Esophagus muscularis mucosa (tissue), 4 donors: ENCODE results near the gene EFNA1. TPM values are rescaled to one million over a fixed set of nuclear protein-coding genes. Genes with fewer than 3 reads are reported as not detected.

Source experiments
- DNase-seq: peaks from one replicate; pipeline ENCODE4 v3.0.0-alpha.2; 2017; ENCODE audit errors: extremely low spot score
- H3K27ac ChIP-seq, 4 donors: fragments of 200-600 bp; sonication (generic); replicated peaks in 1 of 4; 1 replicate in 3 of 4; 2 replicates in 1 of 4; pipeline ENCODE4 v1.5.1; 2016 to 2019; ENCODE audit warnings: mild to moderate bottlenecking in 1 of 4
- H3K27me3 ChIP-seq, 4 donors: fragments of 200-600 bp; sonication (generic); one replicate each; pipeline versions ENCODE4 v1.5.1 to v1.6.0; 2016 to 2019
- H3K36me3 ChIP-seq, 4 donors: fragments of 200-600 bp; sonication (generic); one replicate each; pipeline ENCODE4 v1.5.1; 2016 to 2019
- H3K4me1 ChIP-seq, 4 donors: fragments of 200-600 bp; sonication (generic); one replicate each; pipeline ENCODE4 v1.5.1; 2016 to 2019
- H3K4me3 ChIP-seq, 4 donors: fragments of 200-600 bp; sonication (generic); 1 replicate in 2 of 4; 2 replicates in 2 of 4; pipeline ENCODE4 v1.5.1; 2016 to 2019; ENCODE audit warnings: mild to moderate bottlenecking in 4 of 4, moderate library complexity in 1 of 4
- H3K9me3 ChIP-seq, 4 donors: fragments of 200-600 bp; sonication (generic); 1 replicate in 3 of 4; 2 replicates in 1 of 4; pipeline ENCODE4 v1.5.1; 2016 to 2019
- CTCF ChIP-seq, 3 experiments: fragments of 200-600 bp in 2 of 3; fragments of 450-650 bp in 1 of 3; sonication (generic) in 2 of 3; IDR thresholded peaks; one replicate each; pipeline ENCODE4 v1.5.1; 2017 to 2019; ENCODE audit warnings: antibody characterized with exemption in 3 of 3, mild to moderate bottlenecking in 2 of 3, moderate library complexity in 1 of 3
- EP300 ChIP-seq: sonication (generic); formaldehyde crosslinking; IDR thresholded peaks from one replicate; pipeline ENCODE4 v1.6.1; 2017; ENCODE audit warnings: antibody characterized with exemption
- POLR2A ChIP-seq: fragments of 450-650 bp; IDR thresholded peaks from one replicate; pipeline ENCODE4 v1.6.1; 2017; ENCODE audit warnings: antibody characterized with exemption, moderate library complexity, mild to moderate bottlenecking, low read depth
- POLR2AphosphoS5 ChIP-seq, 2 donors: sonication (generic); formaldehyde crosslinking; IDR thresholded peaks; one replicate each; pipeline ENCODE4 v1.6.1; 2017; ENCODE audit warnings: antibody characterized with exemption in 2 of 2
- WGBS: methylation state at CpG from one replicate; pipeline ENCODE4 v1.1.5; 2018; 5-methylcytosine and 5-hydroxymethylcytosine counted together
- intact Hi-C: fragments of 100-400 bp; cut with DNase I; formaldehyde crosslinking; loops from one replicate; pipeline ENCODE4 v1.15.1; 2023
- total RNA-seq, 4 donors: library from RNA; depleted of rRNA; stranded (reverse); fragments of >200 nt; gene quantifications; one replicate each; pipeline versions ENCODE4 v1.1.0 to v1.2.1, GENCODE V29; 2016

Gene EFNA1
- total RNA-seq, 4 donors from 2014 or later: 11.2 to 37.3 (median 27.5) TPM

GRCh38 chr1:155083865-155084721, 43.6 kb upstream of the EFNA1 start:
- TF ChIP-seq POLR2A: no peak
- TF ChIP-seq CTCF (IDR thresholded peaks at IDR 0.05): no peak
- no peak for TF ChIP-seq POLR2AphosphoS5 (IDR thresholded peaks at IDR 0.05)
- no peak for TF ChIP-seq EP300
- H3K9me3 ChIP-seq: no peaks in the 10 kb centered on the region
- 40% methylated on average over 11 of the region's 21 CpGs for WGBS
- H3K27ac ChIP-seq: peak overlapping the region in 1 of 4 donors; percentile 91
- DNase-seq: no peak
- peak overlapping the region; percentile 65 to 76 (median 70) for H3K4me3 ChIP-seq
- intact Hi-C loops: loop anchor here (2.0 kb wide), 1 partner anchor 39 kb away; no protein-coding TSS in a partner anchor
- H3K4me1 ChIP-seq: peaks cover 56 to 81% (median 67%) of the 10 kb centered on the region in 4 donors
- peaks cover 16 to 53% (median 50%) of the 10 kb centered on the region in 4 donors for H3K27me3 ChIP-seq
- H3K36me3 ChIP-seq: no peaks in the 10 kb centered on the region

GRCh38 chr1:155084722-155085503, 42.8 kb upstream of the EFNA1 start:
- Histone ChIP-seq H3K4me3 (peak overlapping the region; percentile 65 to 76 (median 70)), H3K27ac (peak overlapping the region; percentile 81 to 91 (median 87)), H3K27me3 (peaks cover 16 to 45% (median 42%) of the 10 kb centered on the region in 4 donors), H3K9me3 (no peaks in the 10 kb centered on the region), H3K36me3 (no peaks in the 10 kb centered on the region), H3K4me1 (peaks cover 47 to 73% (median 59%) of the 10 kb centered on the region in 4 donors)
- TF ChIP-seq POLR2A: no peak
- TF ChIP-seq EP300: no peak
- peak; percentile 90 to 99 (median 95) for TF ChIP-seq CTCF (IDR thresholded peaks at IDR 0.05)
- peak; percentile 60 to 74 for TF ChIP-seq POLR2AphosphoS5 (IDR thresholded peaks at IDR 0.05)
- WGBS: under 1% methylated on average over 24 of the region's 67 CpGs
- intact Hi-C loops: loop anchor here (2.0 kb wide), 1 partner anchor 40 kb away; no protein-coding TSS in a partner anchor
- DNase-seq: peak; percentile 98

GRCh38 chr1:155085504-155086127, 42.1 kb upstream of the EFNA1 start:
- peak overlapping the region; percentile 81 to 91 (median 87) for H3K27ac ChIP-seq
- under 1% methylated on average over 27 of the region's 32 CpGs for WGBS
- peaks cover 40 to 66% (median 52%) of the 10 kb centered on the region in 4 donors for H3K4me1 ChIP-seq
- H3K27me3 ChIP-seq: peaks cover 9 to 38% (median 35%) of the 10 kb centered on the region in 4 donors
- intact Hi-C loops: loop anchor here (2.0 kb wide), 1 partner anchor 41 kb away; no protein-coding TSS in a partner anchor
- H3K9me3 ChIP-seq: no peaks in the 10 kb centered on the region
- TF ChIP-seq POLR2AphosphoS5 (IDR thresholded peaks at IDR 0.05): no peak
- no peak for TF ChIP-seq CTCF (IDR thresholded peaks at IDR 0.05)
- no peak for TF ChIP-seq POLR2A
- no peak for TF ChIP-seq EP300
- H3K4me3 ChIP-seq: peak overlapping the region; percentile 65 to 76 (median 70)
- H3K36me3 ChIP-seq: no peaks in the 10 kb centered on the region
- no peak for DNase-seq

GRCh38 chr1:155086128-155086741, 41.4 kb upstream of the EFNA1 start:
- 45% methylated on average over 9 of the region's 24 CpGs for WGBS

More at GRCh38 chr1:155086128-155086741, 41.4 kb upstream of the EFNA1 start:
- H3K9me3 ChIP-seq: no peaks in the 10 kb centered on the region
- H3K4me1 ChIP-seq: peaks cover 37 to 64% (median 48%) of the 10 kb centered on the region in 4 donors
- peaks cover 4 to 32% (median 29%) of the 10 kb centered on the region in 4 donors for H3K27me3 ChIP-seq
- TF ChIP-seq EP300: no peak
- peak; percentile 98 to 100 (median 99) for TF ChIP-seq CTCF (IDR thresholded peaks at IDR 0.05)
- peak overlapping the region in 3 of 4 donors; percentile 85 to 91 (median 89) for H3K27ac ChIP-seq
- H3K36me3 ChIP-seq: no peaks in the 10 kb centered on the region
- peak overlapping the region; percentile 65 to 76 (median 70) for H3K4me3 ChIP-seq
- intact Hi-C loops: no loop called here
- DNase-seq: no peak
